Stimulated activated naive CD8-positive, alpha-beta T cell treated with anti-CD3 and anti-CD28 coated beads, Interleukin-15, amount 100 ng/mL, for 72 hours (primary cell): ENCODE measurements around the gene CDV3.
"Not testable (repeated sequence)": the region's sequence is repeated elsewhere in the genome, so short reads cannot be mapped to it uniquely, and the experiment has no call there.

Source experiments
- ATAC-seq: fragments of 150-1000 bp; cut with Tn5 transposase; 2 replicates; pipeline ENCODE4 v1.10.0; 2021; ENCODE audit warnings: mild to moderate bottlenecking, moderate library complexity
- DNase-seq, 2 donors: peaks; one replicate each; pipeline ENCODE4 v3.0.0; 2021 to 2022
- H3K27ac Mint-ChIP-seq, 2 donors: one replicate each; pipeline ENCODE4 v1.8.0; 2022; ENCODE audit warnings: mild to moderate bottlenecking in 2 of 2, mixed read lengths in 2 of 2, moderate library complexity in 2 of 2
- H3K27me3 Mint-ChIP-seq: one replicate; pipeline ENCODE4 v1.8.0; 2022; ENCODE audit warnings: mixed read lengths
- H3K4me1 Mint-ChIP-seq: one replicate; pipeline ENCODE4 v1.8.0; 2022; ENCODE audit warnings: mild to moderate bottlenecking, mixed read lengths
- H3K4me3 Mint-ChIP-seq, 2 donors: one replicate each; pipeline ENCODE4 v1.8.0; 2022; ENCODE audit warnings: mild to moderate bottlenecking in 2 of 2, mixed read lengths in 2 of 2, moderate library complexity in 1 of 2
- H3K9me3 Mint-ChIP-seq, 2 donors: one replicate each; pipeline ENCODE4 v1.8.0; 2022; ENCODE audit warnings: mixed read lengths in 2 of 2

CDV3 gene, protein sequence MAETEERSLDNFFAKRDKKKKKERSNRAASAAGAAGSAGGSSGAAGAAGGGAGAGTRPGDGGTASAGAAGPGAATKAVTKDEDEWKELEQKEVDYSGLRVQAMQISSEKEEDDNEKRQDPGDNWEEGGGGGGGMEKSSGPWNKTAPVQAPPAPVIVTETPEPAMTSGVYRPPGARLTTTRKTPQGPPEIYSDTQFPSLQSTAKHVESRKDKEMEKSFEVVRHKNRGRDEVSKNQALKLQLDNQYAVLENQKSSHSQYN

DNA sequence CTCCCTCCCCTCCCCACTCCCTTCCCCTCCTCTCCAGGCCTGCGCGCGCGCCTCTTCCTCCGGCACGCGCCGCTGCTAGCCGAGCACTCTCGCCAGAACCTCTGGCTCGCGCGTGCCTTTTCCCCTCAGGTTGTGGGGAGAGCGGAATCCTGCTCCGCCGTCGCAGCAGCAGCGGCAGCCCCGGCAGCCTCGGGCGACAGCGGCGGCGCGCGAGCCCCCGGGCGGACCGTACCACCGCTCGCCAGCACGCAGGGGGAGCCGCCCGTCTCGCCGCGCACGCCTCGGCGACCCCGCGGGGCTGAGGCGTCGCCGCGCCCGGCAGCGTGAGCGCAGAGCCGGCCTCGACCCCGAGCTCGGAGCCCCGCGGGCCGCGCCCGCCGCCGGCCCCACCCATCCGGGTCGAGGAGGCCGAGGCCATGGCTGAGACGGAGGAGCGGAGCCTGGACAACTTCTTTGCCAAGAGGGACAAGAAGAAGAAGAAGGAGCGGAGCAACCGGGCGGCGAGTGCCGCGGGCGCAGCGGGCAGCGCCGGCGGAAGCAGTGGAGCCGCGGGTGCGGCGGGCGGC lies at the start of gene CDV3:
Gene CDV3, plus strand, starts transcription at position 58 of the 566 bp plus-strand sequence. Its CDS starts 359 bp downstream, at position 417.
- no peaks in the 10 kb centered on the region for H3K9me3 Mint-ChIP-seq
- peak within 1 kb of the TSS; percentile 89 to 92 for H3K4me3 Mint-ChIP-seq
- ATAC-seq (peak; percentile 54), DNase-seq (no peak)
- peak within 1 kb of the TSS; percentile 98 to 99 for H3K27ac Mint-ChIP-seq
- H3K27me3 Mint-ChIP-seq: no peaks in the 10 kb centered on the region
- peaks cover 62% of the 10 kb centered on the region for H3K4me1 Mint-ChIP-seq

DNA sequence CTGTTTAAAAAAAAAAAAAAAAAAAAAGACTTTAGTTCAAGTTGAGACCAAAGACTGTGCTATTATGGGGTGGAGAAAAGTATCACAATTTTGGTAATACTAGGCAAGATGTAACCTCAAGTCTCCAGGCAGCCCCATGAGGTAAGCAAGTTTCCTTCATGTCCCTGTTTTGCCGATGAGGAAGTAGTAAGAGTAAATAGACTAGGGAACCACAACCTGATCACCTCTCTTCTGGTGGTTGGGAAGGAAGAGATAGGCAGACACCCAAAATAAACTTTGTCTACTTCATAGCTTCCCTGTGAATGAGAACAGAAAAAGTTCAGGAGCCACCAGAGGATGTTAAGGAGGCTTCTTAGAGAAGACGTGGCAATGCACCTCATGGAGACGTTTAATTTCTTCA lies 49.7 kb upstream of the CDV3 start:
- not testable (repeated sequence) for H3K4me1 Mint-ChIP-seq, H3K27me3 Mint-ChIP-seq, ATAC-seq, H3K27ac Mint-ChIP-seq, H3K4me3 Mint-ChIP-seq, DNase-seq, H3K9me3 Mint-ChIP-seq

DNA sequence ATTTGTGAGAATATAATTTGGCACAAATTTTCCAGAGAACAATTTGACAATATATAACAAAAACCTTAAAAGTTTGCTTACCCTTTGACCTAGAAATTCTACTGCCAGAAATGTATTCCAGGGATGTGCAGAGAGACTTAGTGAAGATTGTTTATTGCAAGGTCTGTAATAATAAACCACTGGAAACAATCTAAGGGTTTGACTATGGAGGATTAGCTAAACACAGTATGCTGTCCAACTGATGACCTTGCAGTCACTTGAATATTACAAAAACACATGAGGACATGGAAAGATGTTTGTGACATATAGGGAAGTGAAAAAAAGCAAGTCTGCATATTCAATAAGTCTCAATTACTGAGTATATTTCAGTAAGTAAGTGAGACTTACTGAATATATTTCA lies 48.1 kb upstream of the CDV3 start:
- Mint-ChIP-seq H3K27me3 (no peaks in the 10 kb centered on the region), H3K27ac (no peak overlapping the region), H3K4me3 (no peak overlapping the region), H3K9me3 (peaks cover 0 to 9% of the 10 kb centered on the region in 2 donors), H3K4me1 (no peaks in the 10 kb centered on the region)
- ATAC-seq: no peak
- no peak for DNase-seq

DNA sequence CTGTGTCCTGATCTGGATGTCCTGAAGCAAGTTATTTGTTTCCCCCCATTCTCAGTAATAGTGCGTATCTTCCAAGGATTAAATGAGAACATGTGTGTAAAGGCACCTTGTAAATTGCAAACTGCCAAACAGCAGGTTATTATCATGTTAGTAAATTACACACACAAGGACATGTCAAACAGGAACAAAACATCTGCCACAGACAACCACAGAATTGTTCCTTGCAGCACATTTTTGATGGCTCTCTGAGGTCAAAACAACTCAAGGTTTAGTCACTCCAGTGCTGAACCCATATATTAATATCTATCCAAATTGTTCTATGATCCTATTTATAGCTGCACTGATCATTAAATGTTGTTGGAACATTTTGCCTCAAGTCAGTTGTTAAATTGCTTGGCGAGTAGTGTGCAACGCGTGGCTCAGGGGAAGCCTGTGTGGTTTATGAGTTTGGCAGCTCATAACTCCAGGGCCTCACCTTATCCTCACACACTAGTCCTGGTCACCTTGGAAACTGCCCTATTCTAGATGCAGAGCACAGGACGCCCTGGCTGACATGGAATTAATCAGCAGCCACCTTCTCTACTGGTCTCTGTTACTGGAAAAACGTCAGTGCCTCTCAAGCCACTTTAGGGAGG lies 46.3 kb upstream of the CDV3 start:
- Mint-ChIP-seq H3K9me3 (peaks cover 0 to 9% of the 10 kb centered on the region in 2 donors), H3K4me3 (no peak overlapping the region), H3K27ac (no peak overlapping the region), H3K27me3 (no peaks in the 10 kb centered on the region), H3K4me1 (peaks cover 2% of the 10 kb centered on the region)
- ATAC-seq: no peak
- DNase-seq: no peak

DNA sequence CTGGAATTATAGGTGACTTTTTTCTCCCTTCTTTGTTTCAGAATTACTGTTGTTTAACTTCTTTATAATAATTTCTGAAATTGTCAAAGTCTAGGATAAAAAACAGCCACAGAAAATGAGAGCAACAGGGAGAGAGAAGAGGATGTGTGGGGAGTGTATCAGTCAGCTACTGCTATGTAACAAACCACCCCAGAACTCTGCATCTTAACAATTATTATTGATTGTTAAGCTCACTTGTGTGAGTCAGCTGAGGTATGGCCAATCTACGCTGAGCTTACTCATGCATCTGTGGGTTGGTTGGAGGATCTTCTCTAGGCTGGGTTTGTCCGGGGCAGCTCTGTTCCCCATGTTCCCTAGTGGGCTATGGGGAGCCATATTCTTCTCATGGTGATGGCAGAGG lies 43.7 kb upstream of the CDV3 start:
- Mint-ChIP-seq H3K4me1 (peaks cover 6% of the 10 kb centered on the region), H3K9me3 (peaks cover 0 to 9% of the 10 kb centered on the region in 2 donors), H3K27me3 (no peaks in the 10 kb centered on the region), H3K27ac (no peak overlapping the region), H3K4me3 (no peak overlapping the region)
- ATAC-seq (no peak), DNase-seq (no peak)

DNA sequence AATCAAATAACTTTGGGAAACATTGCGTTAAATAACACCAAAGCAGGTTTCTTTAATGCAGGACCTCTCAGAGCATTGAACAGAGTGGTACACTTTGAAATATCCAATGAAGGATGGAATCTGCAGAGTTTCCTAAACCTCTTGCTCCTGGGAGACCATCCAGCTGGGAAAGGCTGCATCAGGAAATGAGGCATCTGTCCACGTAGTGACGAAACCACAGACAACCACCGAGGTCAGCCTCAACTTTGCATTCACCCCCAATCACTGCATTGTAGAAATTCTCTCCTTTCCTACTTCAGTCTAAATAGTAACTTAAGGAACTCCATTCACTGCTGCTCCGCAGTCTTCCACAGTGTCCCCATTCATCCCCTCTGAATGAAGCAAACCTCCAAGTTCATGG lies 41.5 kb upstream of the CDV3 start:
- Mint-ChIP-seq H3K4me1 (peaks cover 6% of the 10 kb centered on the region), H3K4me3 (no peak overlapping the region), H3K27me3 (no peaks in the 10 kb centered on the region), H3K27ac (no peak overlapping the region), H3K9me3 (peaks cover 0 to 9% of the 10 kb centered on the region in 2 donors)
- no peak for ATAC-seq
- DNase-seq: no peak

DNA sequence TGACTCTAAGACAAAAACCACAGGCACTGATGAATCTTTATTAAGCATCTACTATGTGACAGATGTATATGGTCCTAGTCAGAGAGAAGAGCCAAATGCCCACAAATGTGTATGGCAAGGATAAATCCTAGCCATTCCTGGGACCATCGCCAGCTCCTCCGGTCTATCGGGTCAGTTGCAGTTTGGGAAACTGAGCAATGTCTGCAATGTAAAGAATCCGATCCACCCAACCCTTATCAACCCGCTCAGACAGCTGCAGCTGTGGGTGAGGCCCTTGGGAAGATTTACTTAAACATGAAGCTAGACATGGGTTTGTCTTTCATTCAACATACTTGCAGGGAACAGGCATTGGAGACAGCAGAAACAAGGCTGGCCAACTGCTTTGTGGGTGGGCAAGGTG lies 40.5 kb upstream of the CDV3 start:
- peaks cover 0 to 9% of the 10 kb centered on the region in 2 donors for H3K9me3 Mint-ChIP-seq
- no peak overlapping the region for H3K4me3 Mint-ChIP-seq
- ATAC-seq: no peak
- H3K27me3 Mint-ChIP-seq: no peaks in the 10 kb centered on the region
- H3K4me1 Mint-ChIP-seq: peaks cover 6% of the 10 kb centered on the region
- H3K27ac Mint-ChIP-seq: no peak overlapping the region
- DNase-seq: no peak

DNA sequence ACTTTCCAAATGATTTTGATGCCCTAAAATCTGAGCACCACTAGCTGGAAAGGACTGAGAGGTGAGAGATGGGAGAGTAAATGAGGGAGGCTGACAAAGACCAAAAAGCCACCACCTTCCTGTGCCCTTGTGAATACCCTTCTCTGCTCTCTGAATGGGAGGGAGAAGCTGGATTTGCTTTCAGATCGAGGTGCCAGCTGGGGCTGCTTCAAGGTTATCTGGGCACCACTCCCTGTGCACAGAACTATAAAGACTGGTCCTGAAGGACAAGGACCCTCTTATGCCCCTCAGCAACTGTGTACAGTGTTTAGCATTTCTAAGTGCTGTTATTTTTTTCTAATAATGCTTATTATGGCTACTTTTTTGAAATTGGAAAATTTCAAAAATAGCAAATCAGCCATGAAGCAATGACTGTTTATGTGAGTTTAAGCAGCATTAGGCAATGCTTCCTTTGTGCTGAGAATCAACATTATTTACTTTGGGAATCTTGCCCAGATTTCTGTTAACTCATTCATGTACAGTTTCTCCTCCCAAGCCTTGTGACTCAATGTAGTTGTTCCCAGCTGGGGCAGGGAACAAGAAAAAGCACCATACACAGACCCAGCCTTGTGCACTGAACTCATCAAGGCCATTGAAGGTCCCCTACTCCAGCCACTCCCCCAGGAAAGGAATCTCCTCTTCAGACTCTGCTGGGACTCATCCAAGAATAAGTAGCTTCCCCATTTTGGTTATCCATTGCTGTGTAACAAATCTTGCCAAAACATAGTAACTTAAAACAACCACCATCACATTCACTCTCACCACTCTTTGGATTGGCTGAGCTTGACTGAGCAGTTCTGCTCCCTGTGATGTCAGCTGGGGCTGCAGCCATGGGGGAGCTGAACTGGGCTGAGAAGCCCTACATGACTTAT lies 37.3 kb upstream of the CDV3 start:
- peaks cover 13% of the 10 kb centered on the region for H3K4me1 Mint-ChIP-seq
- no peaks in the 10 kb centered on the region for H3K9me3 Mint-ChIP-seq
- peak overlapping the region in 1 of 2 donors; percentile 43 for H3K27ac Mint-ChIP-seq
- H3K4me3 Mint-ChIP-seq: no peak overlapping the region
- no peak for ATAC-seq
- no peak for DNase-seq
- no peaks in the 10 kb centered on the region for H3K27me3 Mint-ChIP-seq

DNA sequence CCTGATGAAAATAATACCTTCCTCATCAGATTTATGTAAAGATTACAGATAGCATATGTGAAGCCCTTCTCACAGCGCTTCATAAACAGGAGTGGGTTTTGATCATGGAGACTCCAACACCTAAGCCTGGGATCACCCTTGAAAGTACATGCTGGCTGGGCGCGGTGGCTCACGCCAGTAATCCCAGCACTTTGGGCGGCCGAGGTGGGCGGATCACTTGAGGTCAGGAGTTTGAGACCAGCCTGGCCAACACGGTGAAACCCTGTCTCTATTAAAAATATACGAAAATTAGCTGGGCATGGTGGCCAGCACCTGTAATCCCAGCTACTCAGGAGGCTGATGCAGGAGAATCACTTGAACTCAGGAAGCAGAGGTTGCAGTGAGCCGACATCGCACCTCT lies 36.4 kb upstream of the CDV3 start:
- H3K4me1 Mint-ChIP-seq: peaks cover 13% of the 10 kb centered on the region
- H3K9me3 Mint-ChIP-seq, DNase-seq, H3K27ac Mint-ChIP-seq, H3K27me3 Mint-ChIP-seq, ATAC-seq, H3K4me3 Mint-ChIP-seq: not testable (repeated sequence)

DNA sequence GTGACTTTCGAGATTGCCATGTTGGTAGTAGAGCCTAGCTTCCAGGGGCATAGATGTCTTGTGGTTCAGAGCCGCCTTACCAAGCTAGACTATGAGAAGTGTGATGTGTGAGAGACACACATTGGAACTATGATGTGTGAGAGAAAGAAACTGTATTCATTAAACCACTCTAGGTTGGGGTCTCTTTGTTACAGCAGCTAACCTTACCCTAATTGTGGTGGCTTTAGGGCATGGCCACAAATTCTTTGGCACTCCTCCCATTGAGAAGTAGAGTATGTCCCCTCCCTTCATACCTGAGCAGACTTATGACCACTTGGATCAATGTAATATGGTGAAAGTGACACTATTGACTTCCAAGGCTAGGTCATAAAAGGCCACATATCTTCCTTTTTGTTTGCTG lies 35.3 kb upstream of the CDV3 start:
- ATAC-seq: no peak
- no peak for DNase-seq
- no peaks in the 10 kb centered on the region for H3K27me3 Mint-ChIP-seq
- H3K9me3 Mint-ChIP-seq: no peaks in the 10 kb centered on the region
- peaks cover 9% of the 10 kb centered on the region for H3K4me1 Mint-ChIP-seq
- H3K4me3 Mint-ChIP-seq: no peak overlapping the region
- no peak overlapping the region for H3K27ac Mint-ChIP-seq

DNA sequence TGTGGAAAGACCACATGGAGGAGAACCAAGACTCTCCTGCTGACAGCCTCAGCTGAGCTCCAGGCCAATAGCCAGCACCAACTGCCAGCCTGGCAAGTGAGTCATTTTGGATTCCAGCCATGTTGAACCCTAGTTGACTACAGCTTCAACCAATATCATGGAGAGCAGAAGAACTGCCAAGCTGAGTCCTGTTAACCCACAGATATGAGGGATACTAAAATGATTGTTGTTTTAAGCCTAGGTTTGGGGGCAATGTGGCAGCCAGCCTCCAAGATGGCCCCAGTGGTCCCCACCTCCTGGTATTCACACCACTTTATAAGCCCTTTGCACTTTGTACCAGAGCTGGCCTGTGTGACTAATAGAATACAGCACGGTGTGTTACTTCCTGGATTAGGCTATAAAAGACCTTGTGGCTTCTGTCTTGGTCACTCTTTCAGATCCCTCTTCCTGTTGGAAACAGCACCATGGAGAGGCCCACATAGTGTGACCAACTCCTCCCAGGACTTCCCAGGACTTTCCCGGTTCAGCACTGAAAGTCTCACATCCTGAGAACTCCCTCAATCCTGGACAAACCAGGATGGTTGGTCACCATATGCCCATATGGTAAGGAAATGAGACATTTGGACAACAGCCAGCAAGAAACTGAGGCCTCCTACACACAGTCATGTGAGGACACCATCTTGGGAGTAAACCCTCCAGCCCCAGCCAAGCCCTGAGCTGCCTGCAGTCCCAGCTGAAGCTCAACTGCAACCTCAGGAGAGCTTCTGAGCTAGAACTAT lies 32.4 kb upstream of the CDV3 start:
- Mint-ChIP-seq H3K4me3 (no peak overlapping the region), H3K27ac (no peak overlapping the region), H3K27me3 (no peaks in the 10 kb centered on the region), H3K9me3 (no peaks in the 10 kb centered on the region), H3K4me1 (peaks cover 9% of the 10 kb centered on the region)
- DNase-seq (no peak), ATAC-seq (peak; percentile 64)

DNA sequence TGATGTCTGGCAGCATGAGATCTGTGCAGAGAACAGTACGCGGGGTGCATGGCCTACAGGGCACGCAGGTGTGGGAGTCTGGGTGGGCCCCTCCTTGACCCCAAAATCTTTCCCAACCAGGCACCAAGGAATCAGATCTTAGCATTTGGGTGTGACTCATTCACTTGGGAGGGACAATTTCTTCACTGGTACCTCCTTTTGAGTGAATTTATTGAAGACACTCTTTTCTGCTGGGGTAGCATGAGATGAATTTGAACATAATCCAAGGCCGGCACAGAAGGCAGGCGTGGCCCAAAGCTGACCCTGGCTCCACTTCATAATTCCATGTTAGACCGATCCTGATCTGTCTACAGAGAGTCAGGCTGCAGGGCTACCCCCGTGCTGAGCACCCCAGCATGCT lies 30.6 kb upstream of the CDV3 start:
- H3K4me3 Mint-ChIP-seq: no peak overlapping the region
- H3K9me3 Mint-ChIP-seq: no peaks in the 10 kb centered on the region
- H3K4me1 Mint-ChIP-seq: peaks cover 9% of the 10 kb centered on the region
- no peak for DNase-seq
- no peaks in the 10 kb centered on the region for H3K27me3 Mint-ChIP-seq
- H3K27ac Mint-ChIP-seq: no peak overlapping the region
- ATAC-seq: no peak

DNA sequence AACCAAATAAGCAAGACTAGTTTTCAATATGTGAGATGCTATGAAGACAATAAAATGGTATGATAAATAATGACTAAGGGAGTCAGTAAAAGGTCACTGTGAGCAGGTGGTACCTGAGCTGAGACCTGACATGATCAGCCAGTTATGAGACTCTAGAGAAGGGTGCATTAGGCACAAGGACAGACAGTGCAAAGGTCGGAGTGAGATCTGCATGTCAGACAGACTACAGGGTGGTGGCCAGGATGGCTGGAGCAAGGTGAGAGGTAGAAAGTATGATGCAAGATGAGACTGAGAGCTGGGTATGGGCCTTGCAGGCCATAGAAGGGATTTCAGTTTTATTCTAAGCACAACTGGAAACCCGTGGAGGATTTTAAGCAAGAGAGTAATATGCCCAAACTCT lies 28.5 kb upstream of the CDV3 start:
- DNase-seq, H3K27me3 Mint-ChIP-seq, H3K9me3 Mint-ChIP-seq, H3K4me1 Mint-ChIP-seq, ATAC-seq, H3K27ac Mint-ChIP-seq, H3K4me3 Mint-ChIP-seq: not testable (repeated sequence)

DNA sequence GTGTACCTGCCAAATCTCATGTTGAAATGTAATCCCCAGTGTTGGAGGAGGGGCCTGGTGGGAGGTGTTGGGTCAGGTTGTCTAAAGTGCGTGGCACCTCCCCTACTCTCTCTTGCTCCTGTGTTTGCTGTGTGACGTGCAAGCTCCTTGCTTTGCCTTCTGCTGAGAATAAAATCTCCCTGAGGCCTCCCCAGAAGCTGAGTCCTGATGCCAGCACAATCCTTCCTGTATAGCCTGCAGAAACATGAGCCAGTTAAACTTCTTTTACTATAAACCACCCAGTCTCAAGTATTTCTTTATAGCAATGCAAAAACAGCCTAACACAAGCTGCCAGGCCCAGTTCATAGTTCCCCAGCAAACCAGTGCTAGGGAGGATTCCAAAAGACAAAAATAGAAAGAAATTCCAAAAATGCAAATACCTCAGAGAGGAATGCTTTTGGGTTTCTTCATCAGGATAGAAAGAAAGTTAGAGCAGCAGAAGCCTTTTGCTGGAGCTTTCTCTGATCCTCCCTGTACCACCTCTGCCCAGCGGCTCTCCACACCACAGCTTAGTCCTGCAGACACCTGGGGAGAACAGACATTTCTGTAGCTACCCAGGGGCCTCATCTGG lies 25.9 kb upstream of the CDV3 start:
- no peak overlapping the region for H3K4me3 Mint-ChIP-seq
- ATAC-seq (no peak), DNase-seq (no peak)
- H3K9me3 Mint-ChIP-seq: peaks cover 0 to 4% of the 10 kb centered on the region in 2 donors
- no peaks in the 10 kb centered on the region for H3K27me3 Mint-ChIP-seq
- no peaks in the 10 kb centered on the region for H3K4me1 Mint-ChIP-seq
- no peak overlapping the region for H3K27ac Mint-ChIP-seq

DNA sequence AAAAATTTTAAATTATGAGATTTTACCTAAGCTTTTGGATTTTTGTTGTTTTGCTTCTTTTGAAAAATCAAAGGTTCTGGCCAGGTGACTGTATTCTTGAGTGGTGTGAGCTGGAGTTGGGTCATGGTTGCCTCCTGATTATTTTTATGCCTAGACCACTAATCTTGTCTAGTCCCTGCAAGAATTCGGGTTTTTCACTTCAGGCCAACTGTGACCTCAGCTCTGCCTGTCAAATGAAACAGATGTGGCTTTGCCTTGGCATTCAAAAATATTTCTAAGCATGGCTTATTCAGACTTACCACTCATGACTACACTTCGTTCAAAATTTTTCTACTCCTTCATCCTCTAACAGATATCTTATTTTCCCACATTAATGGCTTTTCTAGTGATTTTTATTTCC lies 25.4 kb upstream of the CDV3 start:
- peak overlapping the region in 1 of 2 donors; percentile 14 for H3K27ac Mint-ChIP-seq
- H3K9me3 Mint-ChIP-seq: peaks cover 0 to 7% of the 10 kb centered on the region in 2 donors
- no peak for DNase-seq
- H3K4me1 Mint-ChIP-seq: no peaks in the 10 kb centered on the region
- no peak overlapping the region for H3K4me3 Mint-ChIP-seq
- no peaks in the 10 kb centered on the region for H3K27me3 Mint-ChIP-seq
- no peak for ATAC-seq
